ENCODE data around the gene OR10G4. TPM values are rescaled to one million over a fixed set of nuclear protein-coding genes. Genes with fewer than 3 reads are reported as not detected.

OR10G4 gene
- total and polyA plus RNA-seq, 3 donors from 2014 or later, result 0.15 to 4.6 (median 4.1) TPM

Other genes with a start within 250 kb of the OR10G4 start
- not detected for gene OR6M1, start 206.6 kb upstream of the OR10G4 start, total RNA-seq
- gene OR6M1, start 206.6 kb upstream of the OR10G4 start, polyA plus RNA-seq (ENCODE audit: insufficient read depth, low read depth, low replicate concordance), result not detected
- gene TMEM225, start 127.3 kb upstream of the OR10G4 start, total RNA-seq, result 1 to 10 TPM; 6.1 to 10.0 TPM
- gene TMEM225, start 127.3 kb upstream of the OR10G4 start, polyA plus RNA-seq (ENCODE audit: insufficient read depth, low read depth, low replicate concordance), result 49.1 TPM
- 10 to 100 TPM in 1 of 2 donors, 1 to 10 TPM in 1; 5.6 to 11.7 TPM for gene OR8D4, start 110.8 kb upstream of the OR10G4 start, total RNA-seq
- not detected for gene OR8D4, start 110.8 kb upstream of the OR10G4 start, polyA plus RNA-seq (ENCODE audit: insufficient read depth, low read depth, low replicate concordance)
- 1 to 10 TPM; 4.0 to 5.5 TPM for gene OR4D5, start 73.4 kb upstream of the OR10G4 start, total RNA-seq
- gene OR4D5, start 73.4 kb upstream of the OR10G4 start, polyA plus RNA-seq (ENCODE audit: insufficient read depth, low read depth, low replicate concordance), result not detected
- not detected for gene OR6T1, start 69.2 kb upstream of the OR10G4 start, total RNA-seq
- gene OR6T1, start 69.2 kb upstream of the OR10G4 start, polyA plus RNA-seq (ENCODE audit: insufficient read depth, low read depth, low replicate concordance), result 0.71 TPM
- gene OR10S1, start 35.2 kb upstream of the OR10G4 start, total RNA-seq, result not detected
- gene OR10S1, start 35.2 kb upstream of the OR10G4 start, polyA plus RNA-seq (ENCODE audit: insufficient read depth, low read depth, low replicate concordance), result not detected
- gene OR10G6, start 17.8 kb upstream of the OR10G4 start, total RNA-seq, result not detected
- gene OR10G6, start 17.8 kb upstream of the OR10G4 start, polyA plus RNA-seq (ENCODE audit: insufficient read depth, low read depth, low replicate concordance), result not detected
- gene OR10G9, start 10.0 kb downstream of the OR10G4 start, total RNA-seq, result 1 to 10 TPM; 1.9 to 2.4 TPM
- not detected for gene OR10G9, start 10.0 kb downstream of the OR10G4 start, polyA plus RNA-seq (ENCODE audit: insufficient read depth, low read depth, low replicate concordance)
- gene OR10G8, start 13.8 kb downstream of the OR10G4 start, total RNA-seq, result 1 to 10 TPM; 1.7 to 5.8 TPM
- not detected for gene OR10G8, start 13.8 kb downstream of the OR10G4 start, polyA plus RNA-seq (ENCODE audit: insufficient read depth, low read depth, low replicate concordance)
- not detected for gene OR10G7, start 28.3 kb downstream of the OR10G4 start, total RNA-seq
- not detected for gene OR10G7, start 28.3 kb downstream of the OR10G4 start, polyA plus RNA-seq (ENCODE audit: insufficient read depth, low read depth, low replicate concordance)
- gene VWA5A, start 102.5 kb downstream of the OR10G4 start, total RNA-seq, result 10 to 100 TPM; 26.6 to 31.3 TPM
- gene VWA5A, start 102.5 kb downstream of the OR10G4 start, polyA plus RNA-seq (ENCODE audit: insufficient read depth, low read depth, low replicate concordance), result 28.3 TPM
- gene OR10D3, start 170.3 kb downstream of the OR10G4 start, total RNA-seq, result 1 to 10 TPM; 1.5 to 1.6 TPM
- gene OR10D3, start 170.3 kb downstream of the OR10G4 start, polyA plus RNA-seq (ENCODE audit: insufficient read depth, low read depth, low replicate concordance), result not detected
- gene OR8G1, start 228.1 kb downstream of the OR10G4 start, total RNA-seq, result 1 to 10 TPM; 1.2 to 2.6 TPM
- 0.29 TPM for gene OR8G1, start 228.1 kb downstream of the OR10G4 start, polyA plus RNA-seq (ENCODE audit: insufficient read depth, low read depth, low replicate concordance)
- 1 to 10 TPM; 2.5 to 4.5 TPM for gene OR8G5, start 243.4 kb downstream of the OR10G4 start, total RNA-seq
- gene OR8G5, start 243.4 kb downstream of the OR10G4 start, polyA plus RNA-seq (ENCODE audit: insufficient read depth, low read depth, low replicate concordance), result 5.7 TPM